Activated T-cell treated with anti-CD3 and anti-CD28 coated beads, Interleukin-2, amount 50 U/mL, for 24 hours (primary cell): ENCODE measurements around the gene ADAM12.

Experiments used
- DNase-seq: peaks from one replicate; pipeline ENCODE4 v3.0.0-alpha.2; 2020
- H3K27ac Mint-ChIP-seq: 2 replicates; pipeline ENCODE4 v1.8.0; 2020; ENCODE audit warnings: mild to moderate bottlenecking, mixed read lengths
- H3K27me3 Mint-ChIP-seq: 2 replicates; pipeline ENCODE4 v1.8.0; 2020; ENCODE audit warnings: mixed read lengths
- H3K36me3 Mint-ChIP-seq: 2 replicates; pipeline ENCODE4 v1.8.0; 2020; ENCODE audit warnings: low read depth, mixed read lengths
- H3K4me1 Mint-ChIP-seq: 2 replicates; pipeline ENCODE4 v1.8.0; 2020; ENCODE audit warnings: low read depth, mixed read lengths
- H3K4me3 Mint-ChIP-seq: 2 replicates; pipeline ENCODE4 v1.8.0; 2020; ENCODE audit warnings: mild to moderate bottlenecking, moderate library complexity, mixed read lengths
- H3K9me3 Mint-ChIP-seq: 2 replicates; pipeline ENCODE4 v1.8.0; 2020; ENCODE audit warnings: mixed read lengths

ADAM12 gene

DNA sequence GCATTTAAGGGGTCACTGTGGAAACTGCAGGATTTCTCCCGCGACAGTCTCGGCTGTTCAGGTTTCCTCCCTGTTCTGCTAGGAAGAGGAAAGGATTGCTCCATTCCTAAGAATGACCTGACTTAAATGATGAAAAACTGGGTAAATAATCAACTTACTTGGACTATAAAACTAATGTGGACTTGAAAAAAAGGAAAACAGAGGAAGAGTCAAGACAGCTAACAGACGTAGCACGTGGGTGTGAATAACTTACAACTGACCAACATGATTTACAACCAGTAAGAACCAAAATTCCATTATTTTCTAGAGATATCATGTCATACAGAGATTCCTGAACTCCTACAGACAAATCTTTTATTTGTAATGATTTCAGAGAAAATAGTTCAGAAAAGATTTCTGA, 93.8 kb downstream of the ADAM12 start:
- Mint-ChIP-seq H3K9me3 (no peaks in the 10 kb centered on the region), H3K27ac (no peak overlapping the region), H3K27me3 (no peaks in the 10 kb centered on the region)

DNA sequence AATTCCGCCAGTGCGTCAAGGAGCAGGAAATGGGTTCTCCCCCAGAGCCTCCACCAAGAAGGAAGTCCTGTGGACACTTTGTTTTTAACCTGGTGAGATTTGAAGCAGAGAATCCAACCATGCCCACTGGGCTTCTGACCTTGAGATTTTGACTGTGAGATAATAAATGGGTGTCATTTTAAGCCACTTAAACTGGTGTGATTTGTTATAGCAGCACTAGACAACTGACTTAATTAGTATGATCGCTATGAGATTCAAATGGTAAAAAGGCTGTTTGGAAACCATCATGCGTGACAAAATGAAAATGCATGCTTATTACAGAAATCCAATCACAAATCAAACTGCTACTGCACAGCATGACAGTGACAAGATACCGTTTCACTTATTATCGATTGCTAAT, 98.0 kb downstream of the ADAM12 start:
- no peaks in the 10 kb centered on the region for H3K27me3 Mint-ChIP-seq
- no peak for DNase-seq
- H3K27ac Mint-ChIP-seq: no peak overlapping the region
- H3K4me1 Mint-ChIP-seq: no peaks in the 10 kb centered on the region
- no peaks in the 10 kb centered on the region for H3K9me3 Mint-ChIP-seq
- no peaks in the 10 kb centered on the region for H3K36me3 Mint-ChIP-seq
- no peak overlapping the region for H3K4me3 Mint-ChIP-seq

More for the DNA sequence above, 93.8 kb downstream of the ADAM12 start:
- DNase-seq: no peak
- H3K36me3 Mint-ChIP-seq: no peaks in the 10 kb centered on the region
- no peak overlapping the region for H3K4me3 Mint-ChIP-seq
- H3K4me1 Mint-ChIP-seq: no peaks in the 10 kb centered on the region

DNA sequence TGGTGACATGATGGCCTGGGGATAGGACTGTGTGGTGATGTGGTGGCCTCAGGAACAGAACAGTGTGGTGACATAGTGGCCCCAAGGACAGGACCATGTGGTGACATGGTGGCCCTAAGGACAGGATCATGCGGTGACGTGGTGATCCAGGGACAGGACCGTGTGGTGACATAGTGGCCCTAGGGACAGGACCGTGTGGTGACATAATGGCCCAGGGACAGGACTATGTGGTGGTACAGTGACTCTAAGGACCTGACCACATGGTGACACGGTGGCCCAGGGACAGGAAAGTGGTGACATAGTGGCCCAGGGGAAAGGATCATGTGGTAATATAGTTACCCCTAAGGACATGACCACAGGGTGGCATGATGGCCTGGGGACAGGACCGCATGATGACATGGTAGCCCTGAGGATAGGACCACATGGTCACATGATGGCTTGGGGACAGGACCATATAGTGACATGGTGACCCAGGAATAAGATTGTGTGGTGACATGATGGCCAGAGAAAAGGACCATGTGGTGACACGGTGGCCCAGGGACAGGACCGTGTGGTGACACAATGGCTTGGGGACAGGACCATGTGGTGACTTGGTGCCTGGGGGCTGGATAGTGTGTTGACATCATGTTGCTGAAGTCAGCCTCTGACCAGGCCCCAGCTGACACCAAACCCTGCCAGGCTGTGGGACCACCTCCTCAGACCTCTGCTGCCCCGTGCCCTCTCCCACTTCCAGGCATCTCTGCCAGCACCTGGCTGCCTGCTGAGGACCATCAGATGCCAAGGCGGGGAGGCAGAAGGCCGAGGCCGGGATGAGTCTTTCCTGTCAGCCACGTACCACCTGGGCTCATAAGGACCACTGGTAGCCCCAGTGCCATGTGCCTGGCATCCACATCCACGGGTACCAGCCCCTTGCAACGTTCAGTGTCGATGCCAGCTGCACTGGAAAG, 99.5 kb downstream of the ADAM12 start:
- no peak overlapping the region for H3K27ac Mint-ChIP-seq
- no peaks in the 10 kb centered on the region for H3K36me3 Mint-ChIP-seq
- H3K4me3 Mint-ChIP-seq: no peak overlapping the region
- no peaks in the 10 kb centered on the region for H3K27me3 Mint-ChIP-seq
- no peaks in the 10 kb centered on the region for H3K4me1 Mint-ChIP-seq
- H3K9me3 Mint-ChIP-seq: no peaks in the 10 kb centered on the region
- no peak for DNase-seq

DNA sequence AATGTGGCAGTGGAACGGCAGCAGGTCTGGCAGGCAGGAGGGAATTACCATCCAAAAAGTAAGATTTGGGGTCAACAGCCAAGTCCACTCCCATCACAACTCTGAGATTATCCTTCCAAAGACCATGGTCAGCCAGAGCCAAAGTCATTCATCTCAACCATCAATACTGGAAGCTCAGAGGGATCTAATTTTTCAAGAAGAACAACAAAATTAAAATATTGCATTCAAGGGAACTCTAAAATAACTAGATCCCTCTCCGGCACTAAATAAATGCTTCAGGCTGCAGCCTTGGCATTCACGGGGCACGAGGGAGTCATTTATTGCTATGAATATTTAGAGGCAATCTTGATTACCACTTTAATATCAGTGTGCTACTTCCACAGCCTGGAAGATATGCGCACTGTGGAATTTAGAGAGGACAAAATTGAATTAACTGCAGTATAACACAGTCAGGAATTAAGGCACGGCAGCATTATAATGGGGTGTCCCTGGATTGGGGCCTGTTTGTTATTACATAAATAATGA, 102.0 kb downstream of the ADAM12 start:
- Mint-ChIP-seq H3K4me3 (no peak overlapping the region), H3K27me3 (no peaks in the 10 kb centered on the region), H3K27ac (no peak overlapping the region), H3K4me1 (no peaks in the 10 kb centered on the region), H3K36me3 (no peaks in the 10 kb centered on the region), H3K9me3 (no peaks in the 10 kb centered on the region)
- DNase-seq: no peak

DNA sequence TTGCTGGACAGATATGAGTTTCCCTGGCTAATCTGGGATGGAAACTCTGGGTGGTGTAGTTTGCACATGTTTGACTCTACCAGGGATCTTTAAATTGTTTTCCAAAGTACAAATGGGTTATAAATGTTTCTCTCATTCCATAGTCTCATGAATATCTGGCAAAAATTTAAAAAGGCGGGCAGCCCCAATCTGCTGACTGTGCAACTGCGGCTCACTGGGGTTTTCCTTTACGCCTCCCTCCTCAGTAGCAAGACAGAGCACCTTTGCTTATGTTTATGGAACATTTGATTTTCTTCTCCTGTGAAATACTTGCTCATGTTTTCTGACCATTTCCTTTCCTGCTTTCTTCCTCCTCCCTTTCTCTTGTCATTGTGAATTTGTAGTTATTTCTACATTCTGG, 105.0 kb downstream of the ADAM12 start:
- Mint-ChIP-seq H3K4me3 (no peak overlapping the region), H3K4me1 (no peaks in the 10 kb centered on the region), H3K9me3 (no peaks in the 10 kb centered on the region), H3K36me3 (no peaks in the 10 kb centered on the region), H3K27ac (no peak overlapping the region), H3K27me3 (no peaks in the 10 kb centered on the region)
- no peak for DNase-seq

DNA sequence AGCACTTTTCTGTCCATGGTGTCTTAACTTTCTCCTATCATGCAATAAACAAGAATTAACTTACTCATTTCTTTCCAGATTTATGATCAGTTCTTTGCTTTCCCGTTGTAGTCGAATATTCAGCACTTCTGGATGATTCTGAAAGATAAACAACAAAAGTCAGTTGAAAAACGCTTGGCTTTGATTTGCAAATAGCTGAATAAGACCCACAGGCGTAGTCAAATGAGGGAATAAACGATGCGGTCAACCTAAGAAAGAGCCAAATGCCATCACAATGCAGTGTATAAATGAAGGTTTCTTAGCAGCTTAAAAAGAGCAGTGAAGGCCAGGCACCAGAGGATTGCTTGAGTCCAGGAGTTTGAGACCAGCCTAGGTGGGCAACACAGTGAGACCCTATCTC, 109.4 kb downstream of the ADAM12 start:
- Mint-ChIP-seq H3K4me1 (no peaks in the 10 kb centered on the region), H3K27me3 (no peaks in the 10 kb centered on the region), H3K36me3 (no peaks in the 10 kb centered on the region), H3K27ac (no peak overlapping the region), H3K9me3 (no peaks in the 10 kb centered on the region), H3K4me3 (no peak overlapping the region)
- no peak for DNase-seq

DNA sequence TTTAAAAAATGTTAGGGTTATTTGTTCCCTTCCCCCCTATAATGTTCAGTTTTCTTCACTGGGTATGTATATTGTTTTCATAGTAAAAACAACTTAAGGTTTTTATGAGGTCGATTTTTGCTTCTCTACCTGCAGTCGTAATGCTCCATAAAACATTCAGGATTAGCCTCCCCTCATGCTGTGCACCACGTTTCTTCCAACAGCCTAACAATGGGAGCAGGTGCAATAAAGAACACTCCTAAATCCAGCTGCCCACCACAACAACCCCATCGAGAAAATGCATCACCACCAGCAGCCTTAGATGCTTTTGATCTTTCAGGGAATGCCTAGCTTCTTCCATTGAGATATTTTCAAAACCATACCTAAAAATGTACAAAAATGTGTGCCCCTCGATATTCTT, 111.1 kb downstream of the ADAM12 start:
- Mint-ChIP-seq H3K4me3 (no peak overlapping the region), H3K27ac (no peak overlapping the region), H3K27me3 (no peaks in the 10 kb centered on the region), H3K4me1 (no peaks in the 10 kb centered on the region), H3K9me3 (no peaks in the 10 kb centered on the region), H3K36me3 (no peaks in the 10 kb centered on the region)
- DNase-seq: no peak

DNA sequence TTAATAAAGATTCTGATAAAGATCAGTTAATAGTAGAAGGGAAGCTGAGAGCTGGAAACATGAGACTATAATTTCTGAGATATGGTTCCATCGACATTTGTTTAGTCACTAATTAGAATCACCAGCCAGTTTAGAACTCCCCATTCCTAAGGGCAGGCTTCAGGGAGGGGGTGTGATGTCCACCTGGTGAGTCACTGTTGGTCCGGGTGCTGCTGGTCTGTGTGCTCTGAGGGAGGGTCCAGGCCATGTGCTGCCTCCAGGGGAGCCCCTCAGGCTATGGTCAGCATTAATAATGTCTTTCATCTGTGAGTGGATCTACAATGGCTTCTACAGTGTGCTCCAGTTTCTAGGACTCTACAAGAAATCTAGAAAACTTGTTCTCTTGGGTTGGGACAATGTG, 115.8 kb downstream of the ADAM12 start:
- Mint-ChIP-seq H3K4me1 (no peaks in the 10 kb centered on the region), H3K27me3 (no peaks in the 10 kb centered on the region), H3K9me3 (peaks cover 3% of the 10 kb centered on the region), H3K36me3 (no peaks in the 10 kb centered on the region), H3K27ac (no peak overlapping the region), H3K4me3 (no peak overlapping the region)
- DNase-seq: no peak

DNA sequence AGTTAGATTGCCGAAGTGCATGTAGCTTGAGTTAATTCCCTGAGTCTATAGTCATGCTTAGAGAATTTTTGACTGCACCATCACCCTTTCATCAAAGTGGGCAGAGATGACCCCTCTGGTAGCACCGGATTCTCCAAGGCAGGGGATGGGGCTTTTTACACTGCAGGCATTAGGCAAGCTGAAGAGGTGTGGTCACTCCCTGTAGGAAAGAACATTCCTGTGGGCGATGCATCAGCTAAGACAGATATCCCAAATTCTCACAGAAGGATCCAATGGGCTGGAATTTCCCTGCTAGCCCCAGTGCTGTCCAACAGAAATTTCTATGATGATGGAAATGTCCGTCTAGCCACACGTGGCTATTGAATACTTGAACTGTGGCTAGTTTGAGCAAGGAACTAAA, 118.2 kb downstream of the ADAM12 start:
- H3K4me1 Mint-ChIP-seq: no peaks in the 10 kb centered on the region
- no peak for DNase-seq
- H3K27me3 Mint-ChIP-seq: no peaks in the 10 kb centered on the region
- no peaks in the 10 kb centered on the region for H3K36me3 Mint-ChIP-seq
- no peak overlapping the region for H3K27ac Mint-ChIP-seq
- no peak overlapping the region for H3K4me3 Mint-ChIP-seq
- peaks cover 6% of the 10 kb centered on the region for H3K9me3 Mint-ChIP-seq

DNA sequence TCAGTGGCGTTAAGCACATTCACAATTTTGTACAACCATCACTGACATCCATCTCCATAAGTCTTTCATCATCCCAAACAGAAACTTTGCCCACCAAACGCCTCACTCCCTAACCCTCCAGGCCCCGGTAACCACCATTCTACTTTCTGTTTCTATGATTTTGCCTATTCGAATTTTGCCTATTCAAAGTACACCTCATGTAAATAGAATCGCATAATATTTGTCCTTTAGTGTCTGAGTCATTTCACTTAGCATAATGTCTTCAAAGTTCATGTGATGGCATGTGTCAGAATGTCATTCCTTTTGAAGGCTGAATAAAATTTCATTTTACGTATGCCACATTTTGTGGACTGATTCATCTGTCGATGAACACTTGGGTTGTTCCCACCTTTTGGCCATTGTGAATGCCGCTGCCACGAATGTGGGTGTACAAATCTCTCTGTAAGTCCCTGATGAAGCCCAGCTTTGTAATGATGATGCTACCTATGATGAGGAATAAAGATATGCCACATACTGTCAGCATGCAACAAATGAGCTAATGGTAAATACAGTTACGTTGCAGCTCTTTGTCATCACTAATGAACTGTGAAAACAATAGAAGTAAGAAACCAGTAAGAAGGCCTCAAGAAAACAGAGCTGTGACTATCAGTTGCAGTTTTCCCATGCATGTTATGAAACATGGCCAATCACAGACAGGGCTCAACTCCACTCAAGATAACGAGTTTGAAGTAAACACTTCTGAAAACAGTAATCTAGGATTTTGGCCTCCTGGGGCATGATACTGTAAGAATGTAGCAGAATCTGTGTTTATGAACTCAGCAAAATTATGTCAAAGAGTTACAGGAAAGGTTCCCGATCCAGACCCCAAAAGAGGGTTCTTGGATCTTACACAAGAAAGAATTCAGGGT, 120.0 kb downstream of the ADAM12 start:
- DNase-seq: no peak
- Mint-ChIP-seq H3K4me1 (no peaks in the 10 kb centered on the region), H3K27ac (no peak overlapping the region), H3K9me3 (peaks cover 6% of the 10 kb centered on the region), H3K4me3 (no peak overlapping the region), H3K27me3 (no peaks in the 10 kb centered on the region), H3K36me3 (no peaks in the 10 kb centered on the region)

DNA sequence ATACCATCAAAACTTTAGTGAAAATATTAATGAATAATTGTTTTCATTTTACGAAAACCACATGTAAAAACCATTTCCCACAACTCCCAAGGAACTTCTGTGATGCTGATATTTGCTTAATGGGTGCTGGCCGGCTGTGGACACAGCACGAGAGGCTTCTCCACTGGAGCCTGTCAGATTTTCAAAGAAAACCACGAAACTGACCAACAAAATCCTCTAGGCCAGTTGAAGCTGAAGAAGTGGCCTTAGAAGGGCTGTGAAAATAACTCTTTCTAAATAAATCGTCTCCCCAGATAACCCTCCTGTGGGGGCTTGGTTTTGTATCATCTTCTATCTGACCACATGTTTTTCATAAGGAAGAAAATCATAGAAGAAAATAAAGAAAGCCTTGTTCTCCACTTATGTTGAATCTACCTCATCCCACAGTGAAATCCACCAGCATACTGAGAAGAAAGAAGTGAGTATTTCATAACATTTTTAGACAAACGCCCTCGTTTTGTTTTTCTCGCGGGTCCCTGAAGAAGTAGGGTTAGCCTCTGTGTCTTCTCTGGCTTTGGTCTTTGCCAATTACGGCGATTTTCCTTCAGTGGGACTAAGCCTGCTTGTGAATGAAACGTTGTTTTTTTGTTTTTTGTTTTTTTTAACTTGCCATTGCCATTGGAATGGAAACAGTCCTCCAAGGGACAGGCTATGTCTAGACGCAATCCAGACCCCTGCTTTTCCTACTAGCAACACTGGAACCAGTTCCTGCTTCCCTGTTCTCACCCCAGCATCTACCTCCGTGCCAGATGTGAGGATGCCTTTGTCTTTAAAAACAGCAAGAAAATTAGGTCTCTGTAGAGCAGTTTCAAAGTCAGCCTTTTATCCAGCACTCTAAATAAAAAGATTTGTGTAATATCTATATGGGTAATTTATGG, 123.9 kb downstream of the ADAM12 start:
- Mint-ChIP-seq H3K9me3 (peaks cover 3% of the 10 kb centered on the region), H3K4me1 (no peaks in the 10 kb centered on the region), H3K4me3 (no peak overlapping the region), H3K27me3 (no peaks in the 10 kb centered on the region), H3K27ac (no peak overlapping the region), H3K36me3 (no peaks in the 10 kb centered on the region)
- no peak for DNase-seq

DNA sequence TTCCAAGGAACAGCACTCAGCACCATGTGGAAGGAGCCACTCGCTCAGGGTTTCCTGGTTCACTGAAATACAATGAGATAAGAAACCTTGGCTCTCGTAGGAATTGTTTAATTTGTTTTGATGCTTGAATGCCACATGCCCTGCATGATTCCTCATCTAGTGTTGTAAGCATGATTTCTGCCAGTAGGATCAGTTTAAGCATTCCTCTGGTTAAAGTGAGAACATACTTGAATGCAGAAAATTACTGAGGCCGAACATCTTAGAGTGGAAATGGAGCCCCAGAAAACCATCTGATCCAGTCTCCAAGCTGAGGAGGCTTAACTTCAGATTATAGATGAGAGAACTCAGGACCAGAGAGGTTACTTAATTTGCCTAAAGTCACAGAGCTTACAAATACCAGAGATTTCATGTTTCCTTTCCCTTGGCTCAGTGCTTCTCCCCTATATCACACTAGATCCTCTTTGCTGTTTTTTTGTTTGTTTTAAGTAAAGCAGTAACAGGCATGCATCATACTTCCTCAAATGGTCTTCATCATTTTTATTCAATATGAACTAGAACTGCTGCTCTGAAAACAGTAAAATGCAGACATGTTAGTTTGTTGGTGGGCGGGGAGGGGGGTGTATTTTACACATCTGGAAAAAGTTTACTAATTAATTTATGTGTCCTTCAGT, 125.1 kb downstream of the ADAM12 start:
- no peak for DNase-seq
- no peaks in the 10 kb centered on the region for H3K36me3 Mint-ChIP-seq
- H3K4me3 Mint-ChIP-seq: no peak overlapping the region
- H3K4me1 Mint-ChIP-seq: no peaks in the 10 kb centered on the region
- peaks cover 3% of the 10 kb centered on the region for H3K9me3 Mint-ChIP-seq
- H3K27ac Mint-ChIP-seq: no peak overlapping the region
- H3K27me3 Mint-ChIP-seq: no peaks in the 10 kb centered on the region

DNA sequence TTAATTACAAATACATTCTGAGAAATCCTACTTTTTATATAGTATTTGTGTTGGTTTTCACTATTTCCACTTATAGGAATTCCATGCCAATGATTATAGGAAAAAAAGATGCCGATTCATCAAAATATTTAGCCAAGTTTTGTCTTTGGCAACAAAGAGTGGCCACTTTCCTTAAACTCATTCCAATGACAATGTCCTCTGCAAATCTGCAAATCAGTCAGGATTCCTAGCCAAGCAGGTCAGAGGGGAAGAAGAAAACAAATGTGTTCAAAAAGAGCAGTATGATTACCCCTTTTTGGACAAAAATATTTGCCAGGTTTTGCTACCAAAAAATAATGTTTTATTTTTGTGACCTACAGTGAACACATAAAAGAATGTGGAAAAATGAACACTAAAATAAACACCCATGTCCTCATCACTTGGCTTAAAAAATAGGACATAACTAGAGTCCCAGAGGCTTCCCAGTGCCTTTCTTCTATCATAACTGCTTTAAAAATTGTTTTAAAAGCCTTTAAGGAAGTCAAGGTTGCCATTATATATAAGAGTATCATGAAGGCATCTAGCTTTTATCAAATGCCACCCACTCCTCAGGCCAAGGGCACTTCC, 125.9 kb downstream of the ADAM12 start:
- peaks cover 3% of the 10 kb centered on the region for H3K9me3 Mint-ChIP-seq
- no peaks in the 10 kb centered on the region for H3K36me3 Mint-ChIP-seq
- H3K27ac Mint-ChIP-seq: no peak overlapping the region
- no peak overlapping the region for H3K4me3 Mint-ChIP-seq
- no peak for DNase-seq
- no peaks in the 10 kb centered on the region for H3K4me1 Mint-ChIP-seq
- H3K27me3 Mint-ChIP-seq: no peaks in the 10 kb centered on the region
